WTC11 (cell line): ENCODE data around the gene TET3. TPM values are rescaled to one million over a fixed set of nuclear protein-coding genes. Genes with fewer than 3 reads are reported as not detected.

ENCODE experiments used
- ATAC-seq: fragments of 200-7000 bp; cut with Tn5 transposase; 2 replicates; pipeline ENCODE4 v1.10.0; 2021; ENCODE audit warnings: mild to moderate bottlenecking, moderate library complexity
- CTCF ChIA-PET: fragments of 300-600 bp; sonication (Branson Sonifier 250); formaldehyde crosslinking; loops from one replicate; lab custom pipeline; 2021; ENCODE audit warnings: antibody characterized with exemption; lab: Charles Lee
- POLR2A ChIA-PET: fragments of 350-600 bp; sonication (Branson Sonifier 250); formaldehyde crosslinking; loops from one replicate; lab custom pipeline; 2021; ENCODE audit warnings: antibody characterized with exemption; lab: Charles Lee
- DNase-seq: peaks from one replicate; pipeline ENCODE4 v3.0.0; 2021; ENCODE audit warnings: low spot score
- H3K27ac Mint-ChIP-seq: 2 replicates; pipeline ENCODE4 v1.8.0; 2021; ENCODE audit warnings: mixed read lengths
- H3K27me3 Mint-ChIP-seq: 2 replicates; pipeline ENCODE4 v1.8.0; 2021; ENCODE audit warnings: low read depth, mild to moderate bottlenecking, moderate library complexity, mixed read lengths
- H3K36me3 Mint-ChIP-seq: 2 replicates; pipeline ENCODE4 v1.8.0; 2021; ENCODE audit warnings: mixed read lengths
- H3K4me1 Mint-ChIP-seq: 2 replicates; pipeline ENCODE4 v1.8.0; 2022; ENCODE audit warnings: mixed read lengths
- H3K4me3 Mint-ChIP-seq: 2 replicates; pipeline ENCODE4 v1.8.0; 2021; ENCODE audit warnings: mild to moderate bottlenecking, moderate library complexity, mixed read lengths
- H3K9me3 Mint-ChIP-seq: 2 replicates; pipeline ENCODE4 v1.8.0; 2021; ENCODE audit warnings: mixed read lengths
- CREB1 ChIP-seq: sonication (generic); formaldehyde crosslinking; IDR thresholded peaks from 2 replicates; pipeline ENCODE4 v1.8.0; 2023; ENCODE audit warnings: mild to moderate bottlenecking, missing genetic modification reagents
- ELF4 ChIP-seq: sonication (generic); formaldehyde crosslinking; IDR thresholded peaks from 2 replicates; pipeline ENCODE4 v1.8.1; 2022; ENCODE audit warnings: low read depth, mild to moderate bottlenecking, moderate library complexity, missing genetic modification reagents
- EMX1 ChIP-seq: fragments of 250-450 bp; sonication (Bioruptor Pico); IDR thresholded peaks from 2 replicates; pipeline ENCODE4 v1.8.0; 2021; ENCODE audit warnings: mild to moderate bottlenecking
- ETV6 ChIP-seq: sonication (generic); formaldehyde crosslinking; IDR thresholded peaks from 2 replicates; pipeline ENCODE4 v1.8.1; 2022; ENCODE audit warnings: mild to moderate bottlenecking, missing genetic modification reagents
- FOXK1 ChIP-seq: sonication (generic); formaldehyde crosslinking; IDR thresholded peaks from 2 replicates; pipeline ENCODE4 v1.8.0; 2022; ENCODE audit warnings: mild to moderate bottlenecking, moderate library complexity, missing genetic modification reagents
- GRHL2 ChIP-seq: fragments of 250-450 bp; sonication (Bioruptor Pico); IDR thresholded peaks from 2 replicates; pipeline ENCODE4 v1.8.0; 2022; ENCODE audit warnings: mild to moderate bottlenecking, moderate library complexity; ENCODE audit not compliant: insufficient replicate concordance, severe bottlenecking
- KAT7 ChIP-seq: sonication (generic); formaldehyde crosslinking; IDR thresholded peaks from 2 replicates; pipeline ENCODE4 v1.8.1; 2023; ENCODE audit warnings: missing genetic modification reagents, mild to moderate bottlenecking, borderline replicate concordance
- MXD4 ChIP-seq: fragments of 250-450 bp; sonication (Bioruptor Pico); IDR thresholded peaks from 2 replicates; pipeline ENCODE4 v1.8.0; 2021; ENCODE audit warnings: mild to moderate bottlenecking, moderate library complexity, borderline replicate concordance
- RORB ChIP-seq: fragments of 250-450 bp; sonication (Bioruptor Pico); IDR thresholded peaks from 2 replicates; pipeline ENCODE4 v1.9.0; 2021; ENCODE audit warnings: mild to moderate bottlenecking
- SMAD4 ChIP-seq: sonication (generic); formaldehyde crosslinking; IDR thresholded peaks from 2 replicates; pipeline ENCODE4 v1.8.0; 2022; ENCODE audit warnings: mild to moderate bottlenecking, missing genetic modification reagents
- SP1 ChIP-seq: sonication (generic); formaldehyde crosslinking; conservative IDR thresholded peaks from 2 replicates; pipeline ENCODE4 v1.8.1; 2022; ENCODE audit warnings: missing genetic modification reagents
- ZNF263 ChIP-seq: sonication (generic); formaldehyde crosslinking; IDR thresholded peaks from 2 replicates; pipeline ENCODE4 v1.8.1; 2022; ENCODE audit warnings: low read depth, mild to moderate bottlenecking, moderate library complexity, missing genetic modification reagents
- ZNF396 ChIP-seq: fragments of 250-450 bp; sonication (Bioruptor Pico); IDR thresholded peaks from 2 replicates; pipeline ENCODE4 v1.8.0; 2021; ENCODE audit warnings: mild to moderate bottlenecking, moderate library complexity, borderline replicate concordance
- ZNF671 ChIP-seq: fragments of 250-450 bp; sonication (Bioruptor Pico); IDR thresholded peaks from 2 replicates; pipeline ENCODE4 v1.8.0; 2021; ENCODE audit warnings: mild to moderate bottlenecking
- total RNA-seq: library from RNA; stranded (reverse); gene quantifications from 3 replicates; pipeline ENCODE4 v1.2.3, GENCODE V29; 2021
- TF ChIP-seq, protein P1 (sequence below): sonication (generic); formaldehyde crosslinking; IDR thresholded peaks from 2 replicates; pipeline ENCODE4 v1.8.0; 2022; ENCODE audit warnings: mild to moderate bottlenecking, missing genetic modification reagents
- TF ChIP-seq, protein P2 (sequence below): sonication (generic); formaldehyde crosslinking; IDR thresholded peaks from 2 replicates; pipeline ENCODE4 v1.8.0; 2023; ENCODE audit warnings: missing genetic modification reagents
- TF ChIP-seq, protein P3 (sequence below): sonication (generic); formaldehyde crosslinking; IDR thresholded peaks from 2 replicates; pipeline ENCODE4 v1.8.1; 2022; ENCODE audit warnings: mild to moderate bottlenecking, missing genetic modification reagents, moderate library complexity, borderline replicate concordance
- TF ChIP-seq, protein P4 (sequence below): sonication (generic); formaldehyde crosslinking; IDR thresholded peaks from 2 replicates; pipeline ENCODE4 v1.8.1; 2023; ENCODE audit warnings: mild to moderate bottlenecking, missing genetic modification reagents, moderate library complexity
- TF ChIP-seq, protein P5 (sequence below): fragments of 250-450 bp; sonication (Bioruptor Pico); conservative IDR thresholded peaks from 2 replicates; pipeline ENCODE4 v1.9.0; 2021; ENCODE audit warnings: mild to moderate bottlenecking
- TF ChIP-seq, protein P6 (sequence below): fragments of 250-450 bp; sonication (Bioruptor Pico); IDR thresholded peaks from 2 replicates; pipeline ENCODE4 v2.1.2; 2022; ENCODE audit warnings: mild to moderate bottlenecking, moderate library complexity
- TF ChIP-seq, protein P7 (sequence below): fragments of 250-450 bp; sonication (Bioruptor Pico); IDR thresholded peaks from 2 replicates; pipeline ENCODE4 v1.9.0; 2021; ENCODE audit warnings: mild to moderate bottlenecking

TET3 gene
- total RNA-seq, 1 experiment from 2014 or later, result 19.3 TPM

DNA sequence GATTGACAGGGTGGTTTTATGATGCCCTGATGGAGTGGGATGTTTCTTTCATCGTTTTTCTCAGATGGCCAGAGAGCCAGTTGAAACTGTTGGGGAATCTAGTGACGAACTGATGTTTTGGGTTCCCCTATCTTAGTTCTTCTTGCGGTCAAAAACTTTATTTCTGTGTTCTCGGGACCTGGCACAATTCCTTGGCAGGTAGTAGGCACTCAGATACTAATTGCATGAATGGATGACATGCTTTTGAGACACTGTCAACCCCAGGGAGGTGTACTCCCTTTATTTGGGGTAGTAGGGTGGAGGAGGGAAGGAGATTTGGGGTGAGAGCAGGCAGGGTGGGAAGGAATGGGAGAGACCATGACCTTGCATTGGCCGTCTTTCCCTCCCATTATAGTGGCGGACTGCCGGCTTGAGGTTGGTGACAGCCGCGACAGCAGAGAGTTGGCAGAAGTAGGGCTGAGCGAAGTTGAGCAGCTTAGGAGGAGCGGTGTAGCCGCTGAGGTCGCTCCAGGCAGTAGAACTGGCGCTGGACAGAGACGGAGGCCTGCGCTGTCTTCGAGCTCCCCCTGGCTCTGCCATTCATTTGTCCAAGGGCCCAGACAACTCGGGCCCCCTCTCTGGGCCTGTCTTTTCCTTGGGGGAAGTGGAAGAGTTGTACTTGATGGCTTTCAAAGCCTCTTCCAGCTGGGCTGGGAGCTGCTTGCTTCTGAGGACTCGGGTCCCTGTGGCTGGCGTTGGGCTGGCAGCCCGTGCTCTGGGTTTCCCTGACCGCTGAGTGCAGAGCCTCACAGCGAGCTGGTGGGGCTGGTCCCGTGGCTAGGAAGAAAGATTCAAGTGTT is 2.6 kb downstream of the TET3 start:
- no peak for DNase-seq
- Mint-ChIP-seq H3K27me3 (peaks cover 15% of the 10 kb centered on the region), H3K27ac (no peak overlapping the region), H3K4me1 (peaks cover 55% of the 10 kb centered on the region), H3K4me3 (peak overlapping the region; percentile 76), H3K9me3 (no peaks in the 10 kb centered on the region), H3K36me3 (peaks cover 23% of the 10 kb centered on the region)
- TF ChIP-seq, protein P1, sequence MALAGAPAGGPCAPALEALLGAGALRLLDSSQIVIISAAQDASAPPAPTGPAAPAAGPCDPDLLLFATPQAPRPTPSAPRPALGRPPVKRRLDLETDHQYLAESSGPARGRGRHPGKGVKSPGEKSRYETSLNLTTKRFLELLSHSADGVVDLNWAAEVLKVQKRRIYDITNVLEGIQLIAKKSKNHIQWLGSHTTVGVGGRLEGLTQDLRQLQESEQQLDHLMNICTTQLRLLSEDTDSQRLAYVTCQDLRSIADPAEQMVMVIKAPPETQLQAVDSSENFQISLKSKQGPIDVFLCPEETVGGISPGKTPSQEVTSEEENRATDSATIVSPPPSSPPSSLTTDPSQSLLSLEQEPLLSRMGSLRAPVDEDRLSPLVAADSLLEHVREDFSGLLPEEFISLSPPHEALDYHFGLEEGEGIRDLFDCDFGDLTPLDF (CRISPR knock-in tag), result no peak
- TF ChIP-seq, protein P2, sequence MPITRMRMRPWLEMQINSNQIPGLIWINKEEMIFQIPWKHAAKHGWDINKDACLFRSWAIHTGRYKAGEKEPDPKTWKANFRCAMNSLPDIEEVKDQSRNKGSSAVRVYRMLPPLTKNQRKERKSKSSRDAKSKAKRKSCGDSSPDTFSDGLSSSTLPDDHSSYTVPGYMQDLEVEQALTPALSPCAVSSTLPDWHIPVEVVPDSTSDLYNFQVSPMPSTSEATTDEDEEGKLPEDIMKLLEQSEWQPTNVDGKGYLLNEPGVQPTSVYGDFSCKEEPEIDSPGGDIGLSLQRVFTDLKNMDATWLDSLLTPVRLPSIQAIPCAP (CRISPR knock-in tag), result no peak
- TF ChIP-seq ZNF396 (CRISPR knock-in tag) (no peak), GRHL2 (CRISPR knock-in tag) (no peak), EMX1 (no peak), ZNF263 (CRISPR knock-in tag) (no peak), SMAD4 (CRISPR knock-in tag) (no peak), KAT7 (CRISPR knock-in tag) (no peak), RORB (CRISPR knock-in tag) (no peak), CREB1 (CRISPR knock-in tag) (no peak)
- TF ChIP-seq, protein P3, sequence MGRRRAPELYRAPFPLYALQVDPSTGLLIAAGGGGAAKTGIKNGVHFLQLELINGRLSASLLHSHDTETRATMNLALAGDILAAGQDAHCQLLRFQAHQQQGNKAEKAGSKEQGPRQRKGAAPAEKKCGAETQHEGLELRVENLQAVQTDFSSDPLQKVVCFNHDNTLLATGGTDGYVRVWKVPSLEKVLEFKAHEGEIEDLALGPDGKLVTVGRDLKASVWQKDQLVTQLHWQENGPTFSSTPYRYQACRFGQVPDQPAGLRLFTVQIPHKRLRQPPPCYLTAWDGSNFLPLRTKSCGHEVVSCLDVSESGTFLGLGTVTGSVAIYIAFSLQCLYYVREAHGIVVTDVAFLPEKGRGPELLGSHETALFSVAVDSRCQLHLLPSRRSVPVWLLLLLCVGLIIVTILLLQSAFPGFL (CRISPR knock-in tag), result no peak
- TF ChIP-seq, protein P4, sequence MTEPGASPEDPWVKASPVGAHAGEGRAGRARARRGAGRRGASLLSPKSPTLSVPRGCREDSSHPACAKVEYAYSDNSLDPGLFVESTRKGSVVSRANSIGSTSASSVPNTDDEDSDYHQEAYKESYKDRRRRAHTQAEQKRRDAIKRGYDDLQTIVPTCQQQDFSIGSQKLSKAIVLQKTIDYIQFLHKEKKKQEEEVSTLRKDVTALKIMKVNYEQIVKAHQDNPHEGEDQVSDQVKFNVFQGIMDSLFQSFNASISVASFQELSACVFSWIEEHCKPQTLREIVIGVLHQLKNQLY (CRISPR knock-in tag), result no peak
- TF ChIP-seq, protein P5, sequence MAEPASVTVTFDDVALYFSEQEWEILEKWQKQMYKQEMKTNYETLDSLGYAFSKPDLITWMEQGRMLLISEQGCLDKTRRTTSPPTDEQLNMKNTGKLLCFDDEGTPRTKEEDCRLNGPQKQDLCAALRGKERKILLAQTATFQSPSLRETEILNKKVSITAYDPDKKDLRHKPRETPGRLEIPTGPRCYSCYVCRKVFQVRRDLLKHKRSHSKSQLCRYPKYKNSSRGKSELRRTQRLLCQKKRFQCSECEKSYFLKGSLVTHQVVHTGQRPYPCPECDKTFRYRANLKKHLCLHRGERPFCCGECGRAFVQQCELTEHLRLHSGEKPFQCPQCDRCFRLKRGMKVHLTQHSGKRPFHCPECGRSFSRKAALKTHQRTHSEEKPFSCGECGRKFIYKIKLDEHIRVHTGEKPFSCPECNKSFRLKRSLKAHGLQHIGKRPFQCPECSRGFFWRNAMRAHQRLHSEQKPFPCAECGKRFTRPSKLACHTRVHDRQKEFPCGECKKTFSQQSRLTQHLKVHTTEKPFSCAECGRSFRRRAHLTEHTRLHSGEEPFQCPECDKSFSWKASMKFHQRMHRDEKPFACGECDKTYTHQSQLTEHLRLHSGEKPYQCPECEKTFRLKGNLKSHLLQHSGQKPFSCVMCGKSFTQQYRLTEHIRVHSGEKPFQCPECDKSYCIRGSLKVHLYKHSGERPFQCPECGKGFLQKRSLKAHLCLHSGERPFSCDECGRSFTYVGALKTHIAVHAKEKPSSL, result no peak
- TF ChIP-seq, protein P6, sequence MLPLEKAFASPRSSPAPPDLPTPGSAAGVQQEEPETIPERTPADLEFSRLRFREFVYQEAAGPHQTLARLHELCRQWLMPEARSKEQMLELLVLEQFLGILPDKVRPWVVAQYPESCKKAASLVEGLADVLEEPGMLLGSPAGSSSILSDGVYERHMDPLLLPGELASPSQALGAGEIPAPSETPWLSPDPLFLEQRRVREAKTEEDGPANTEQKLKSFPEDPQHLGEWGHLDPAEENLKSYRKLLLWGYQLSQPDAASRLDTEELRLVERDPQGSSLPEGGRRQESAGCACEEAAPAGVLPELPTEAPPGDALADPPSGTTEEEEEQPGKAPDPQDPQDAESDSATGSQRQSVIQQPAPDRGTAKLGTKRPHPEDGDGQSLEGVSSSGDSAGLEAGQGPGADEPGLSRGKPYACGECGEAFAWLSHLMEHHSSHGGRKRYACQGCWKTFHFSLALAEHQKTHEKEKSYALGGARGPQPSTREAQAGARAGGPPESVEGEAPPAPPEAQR, result no peak
- ATAC-seq, result peak; percentile 14
- CTCF ChIA-PET, result interaction anchor here (1.4 to 2.5 kb wide), 5 partner anchors 10 to 152 kb away, joined by 4 to 10 read pairs (median 5); no protein-coding TSS in a partner anchor
- POLR2A ChIA-PET, result interaction anchor here (1.6 kb wide), 1 partner anchor 16 kb away, joined by 5 read pairs; no protein-coding TSS in a partner anchor

DNA sequence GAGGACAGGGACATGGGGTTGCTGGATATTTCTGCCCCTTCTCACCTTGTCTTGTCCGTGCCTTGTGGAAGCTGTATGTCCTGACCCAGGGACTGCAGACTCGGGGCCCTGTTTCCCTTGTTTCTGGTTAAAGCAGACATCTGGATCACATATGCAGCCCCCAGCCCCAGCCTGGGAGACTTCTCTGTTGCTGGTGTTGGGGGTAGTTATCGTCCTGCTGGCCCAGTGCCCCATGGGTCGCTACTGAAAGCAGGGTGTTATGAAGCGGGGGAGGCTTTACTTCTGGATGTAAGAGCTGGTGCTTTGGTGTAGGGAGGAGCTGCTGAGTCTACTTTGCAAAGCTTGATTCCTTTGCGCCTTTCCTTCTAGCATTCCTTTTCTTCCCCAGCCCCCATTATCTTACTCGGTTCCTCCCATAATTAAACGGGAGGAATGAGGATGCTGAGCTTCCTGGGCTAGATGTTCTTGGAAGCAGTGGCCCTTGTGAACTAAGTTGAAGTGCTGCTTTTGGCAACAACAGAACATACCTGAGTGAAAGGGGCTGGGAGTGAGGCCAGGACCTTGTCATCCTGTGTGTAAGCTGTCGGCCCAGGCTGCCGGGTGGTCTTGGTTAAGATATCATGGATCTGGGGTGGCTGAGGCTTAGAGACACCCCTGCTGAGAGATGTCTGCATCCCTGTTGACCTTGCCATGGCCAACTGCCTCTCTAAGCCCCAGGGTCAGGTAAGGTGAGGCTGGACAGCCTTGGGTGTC is 3.4 kb downstream of the TET3 start:
- Mint-ChIP-seq H3K36me3 (peaks cover 23% of the 10 kb centered on the region), H3K4me1 (peaks cover 47% of the 10 kb centered on the region), H3K27ac (no peak overlapping the region), H3K4me3 (peak overlapping the region; percentile 76), H3K9me3 (no peaks in the 10 kb centered on the region), H3K27me3 (peaks cover 7% of the 10 kb centered on the region)
- no peak for ATAC-seq
- ChIA-PET POLR2A (interaction anchor here (0.6 to 1.6 kb wide), 2 partner anchors 12 to 15 kb away, joined by 3 to 5 read pairs; no protein-coding TSS in a partner anchor), CTCF (interaction anchor here (0.6 to 2.5 kb wide), 9 partner anchors 9 to 347 kb away, joined by 3 to 10 read pairs (median 4); partner anchors contain the start of gene BOLA3)
- no peak for DNase-seq
- TF ChIP-seq ELF4 (CRISPR knock-in tag) (no peak), FOXK1 (CRISPR knock-in tag) (no peak), ETV6 (CRISPR knock-in tag) (no peak), ZNF671 (CRISPR knock-in tag) (no peak), SP1 (no peak), MXD4 (no peak)
- TF ChIP-seq, protein P7, sequence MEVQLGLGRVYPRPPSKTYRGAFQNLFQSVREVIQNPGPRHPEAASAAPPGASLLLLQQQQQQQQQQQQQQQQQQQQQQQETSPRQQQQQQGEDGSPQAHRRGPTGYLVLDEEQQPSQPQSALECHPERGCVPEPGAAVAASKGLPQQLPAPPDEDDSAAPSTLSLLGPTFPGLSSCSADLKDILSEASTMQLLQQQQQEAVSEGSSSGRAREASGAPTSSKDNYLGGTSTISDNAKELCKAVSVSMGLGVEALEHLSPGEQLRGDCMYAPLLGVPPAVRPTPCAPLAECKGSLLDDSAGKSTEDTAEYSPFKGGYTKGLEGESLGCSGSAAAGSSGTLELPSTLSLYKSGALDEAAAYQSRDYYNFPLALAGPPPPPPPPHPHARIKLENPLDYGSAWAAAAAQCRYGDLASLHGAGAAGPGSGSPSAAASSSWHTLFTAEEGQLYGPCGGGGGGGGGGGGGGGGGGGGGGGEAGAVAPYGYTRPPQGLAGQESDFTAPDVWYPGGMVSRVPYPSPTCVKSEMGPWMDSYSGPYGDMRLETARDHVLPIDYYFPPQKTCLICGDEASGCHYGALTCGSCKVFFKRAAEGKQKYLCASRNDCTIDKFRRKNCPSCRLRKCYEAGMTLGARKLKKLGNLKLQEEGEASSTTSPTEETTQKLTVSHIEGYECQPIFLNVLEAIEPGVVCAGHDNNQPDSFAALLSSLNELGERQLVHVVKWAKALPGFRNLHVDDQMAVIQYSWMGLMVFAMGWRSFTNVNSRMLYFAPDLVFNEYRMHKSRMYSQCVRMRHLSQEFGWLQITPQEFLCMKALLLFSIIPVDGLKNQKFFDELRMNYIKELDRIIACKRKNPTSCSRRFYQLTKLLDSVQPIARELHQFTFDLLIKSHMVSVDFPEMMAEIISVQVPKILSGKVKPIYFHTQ (CRISPR knock-in tag), result no peak
